ENCODE results near the gene ADGRL1.

The ADGRL1 gene

DNA sequence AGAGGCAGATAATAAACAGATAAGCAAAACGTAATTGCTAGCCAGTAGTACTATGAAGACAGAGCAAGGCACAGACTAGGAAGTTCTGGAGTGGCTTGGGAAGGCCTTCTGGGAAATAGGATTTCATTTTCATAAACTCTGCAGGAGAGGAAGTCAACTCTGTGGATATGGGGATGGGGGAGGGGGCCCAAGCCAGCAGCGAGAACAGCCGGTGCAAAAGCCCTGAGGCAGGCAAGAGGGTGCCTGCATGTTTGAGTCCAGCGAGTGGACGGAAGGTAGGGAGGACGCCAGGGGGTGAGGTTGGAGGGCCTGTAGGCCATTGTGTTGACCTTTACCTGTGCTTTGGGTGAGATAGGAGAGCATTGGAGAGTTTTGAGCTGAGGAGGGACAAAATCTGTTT is 60.6 kb downstream of the ADGRL1 start:
- no peak for DNase-seq

DNA sequence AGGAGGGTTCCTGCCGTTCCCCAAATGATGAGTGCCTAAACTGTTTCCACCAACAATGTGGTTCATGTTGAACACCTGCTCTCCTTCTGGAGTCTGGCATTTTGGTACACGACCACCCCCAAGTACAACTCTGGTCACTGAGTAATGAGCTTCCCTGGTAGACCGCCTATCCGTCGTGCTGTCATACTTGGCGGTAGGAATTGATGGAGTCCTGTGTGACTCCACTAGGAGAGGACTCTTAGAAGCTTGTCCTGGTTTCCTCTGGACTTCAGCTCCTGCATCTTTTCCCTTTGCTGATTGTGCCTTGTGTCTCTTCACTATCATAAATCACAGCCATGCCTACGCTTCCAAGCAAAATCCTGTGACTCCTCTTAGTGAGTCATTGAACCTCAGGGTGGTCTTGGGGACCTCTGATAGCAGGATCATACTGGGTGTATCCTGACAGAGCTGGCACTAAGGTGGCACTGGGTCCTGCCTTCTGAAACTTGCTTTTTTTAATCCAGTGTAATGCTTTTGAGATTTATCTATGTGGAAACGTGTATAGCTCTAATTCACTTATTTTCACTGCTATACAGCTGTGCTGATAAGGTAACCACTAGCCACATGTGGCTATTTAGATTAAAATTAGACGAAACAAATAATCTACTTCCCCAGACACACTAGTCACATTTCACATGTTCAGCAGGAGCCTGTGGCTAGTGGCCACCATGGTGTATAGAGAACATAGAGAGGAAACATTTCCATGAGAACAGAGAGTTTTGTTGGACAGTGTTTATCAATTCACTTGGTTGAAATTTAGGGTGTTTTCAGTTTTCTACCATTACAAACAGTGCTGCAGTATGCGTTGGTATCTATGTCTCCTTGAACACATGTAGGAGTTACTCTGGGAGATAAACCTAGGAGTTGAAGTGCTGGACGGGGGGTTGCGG is 63.4 kb downstream of the ADGRL1 start:
- DNase-seq: no peak

GRCh38 chr19:14141041-14141440 is 64.9 kb downstream of the ADGRL1 start:
- DNase-seq: no peak

GRCh38 chr19:14139944-14140343 is 66.0 kb downstream of the ADGRL1 start:
- no peak for DNase-seq

DNA sequence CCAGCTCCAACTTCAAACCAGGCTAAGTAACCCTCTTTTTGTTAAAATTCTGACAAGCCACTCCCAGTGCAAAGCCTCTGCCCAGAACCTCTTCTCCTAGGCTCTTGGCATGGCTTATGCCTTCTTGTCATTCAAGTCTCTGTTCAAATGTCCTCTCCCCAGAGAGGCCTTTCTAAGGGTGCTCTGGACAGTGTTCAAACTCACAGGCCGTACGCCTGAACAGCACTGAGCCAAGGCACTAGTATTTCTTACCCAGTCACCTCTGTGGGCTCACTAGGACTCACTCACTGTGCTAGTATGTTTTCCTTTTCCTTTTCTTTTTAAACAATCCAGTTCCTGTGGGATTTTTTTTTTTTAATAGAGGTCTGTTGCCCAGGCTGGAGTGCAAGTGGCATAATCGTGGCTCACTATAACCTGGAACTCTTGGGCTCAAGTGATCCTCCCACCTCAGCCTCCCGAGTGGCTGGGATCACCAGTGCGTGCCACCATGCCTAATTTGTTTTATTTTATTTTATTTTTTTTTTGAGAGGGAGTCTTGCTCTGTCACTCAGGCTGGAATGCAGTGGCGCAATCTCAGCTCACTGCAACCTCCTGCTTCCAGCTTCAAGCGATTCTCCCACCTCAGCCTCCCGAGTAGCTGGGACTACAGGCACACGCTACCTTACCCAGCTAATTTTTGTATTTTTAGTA is 67.2 kb downstream of the ADGRL1 start:
- peak in 21 of 58 donors; percentile 12 to 76 (median 30) for DNase-seq

DNA sequence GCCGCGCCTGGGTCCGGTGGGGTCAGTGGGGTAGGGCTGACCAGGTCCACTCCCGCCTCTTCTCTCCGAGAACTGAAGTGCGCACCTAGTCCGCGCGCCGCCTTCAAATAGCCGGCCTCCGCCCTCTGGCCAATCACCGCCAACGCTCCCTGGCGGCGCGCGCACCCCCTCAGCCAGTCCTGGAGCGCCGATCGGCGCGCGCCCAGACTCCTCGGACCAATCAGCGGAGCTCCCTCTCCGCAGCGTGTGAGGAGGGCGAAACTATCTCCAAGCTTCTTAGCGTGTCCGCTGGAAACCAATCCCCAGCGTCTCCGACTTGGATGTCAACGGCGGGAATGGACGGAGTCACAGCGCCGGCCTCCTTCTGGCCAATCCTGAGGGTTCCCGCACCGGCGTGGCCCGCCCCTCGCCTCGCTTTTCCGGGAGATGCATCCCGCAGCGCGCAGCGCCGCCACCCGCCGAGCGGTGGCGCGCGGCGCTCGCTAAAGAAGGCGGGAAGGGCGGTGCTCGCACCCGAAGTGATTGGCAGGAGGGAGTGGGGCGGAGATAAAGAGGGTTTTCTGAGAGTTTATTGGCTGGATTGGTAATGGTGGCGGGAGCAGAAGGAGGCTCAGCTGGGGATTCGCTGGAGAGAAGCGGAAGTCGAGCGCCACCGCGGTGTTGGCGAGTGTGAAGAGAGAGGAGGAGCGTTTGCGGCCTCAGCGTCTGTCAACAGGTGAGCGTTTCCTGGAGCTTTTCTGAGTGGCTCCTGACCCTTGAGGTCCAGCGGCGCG is 69.3 kb downstream of the ADGRL1 start, which contains the start of gene ASF1B:
ASF1B (minus strand) TSS at position 81 of the 773 bp plus-strand sequence. CDS start 133 bp downstream, outside the sequence.
- DNase-seq: peak; percentile 92 to 100 (median 99)

DNA sequence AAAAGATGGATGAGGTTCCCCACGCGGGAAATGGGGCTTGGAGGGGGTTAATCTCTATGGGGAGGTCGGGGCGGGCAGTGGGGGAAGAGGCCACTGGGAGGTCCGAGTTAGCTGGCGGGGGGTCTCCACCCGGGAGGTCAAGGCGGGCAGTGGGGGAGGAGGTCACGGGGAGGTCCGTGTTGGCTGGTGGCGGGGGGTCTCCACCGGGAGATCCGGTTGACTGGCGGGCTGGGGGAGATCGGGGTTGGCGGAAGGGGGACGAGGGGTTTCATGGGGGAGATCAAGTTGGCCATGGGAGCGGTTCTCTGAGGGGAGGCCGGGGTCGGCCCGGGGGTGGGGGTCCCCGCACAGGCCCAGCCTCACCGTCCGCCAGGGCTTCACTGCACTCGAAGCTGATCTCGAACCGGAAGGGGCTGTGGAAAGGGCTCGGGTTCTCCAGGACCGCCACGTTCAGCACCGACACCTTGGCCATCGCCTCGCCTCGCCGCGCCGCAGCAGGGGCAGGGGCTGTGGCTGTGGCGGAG is 69.9 kb downstream of the ADGRL1 start:
- no peak for DNase-seq

- no peak for DNase-seq
Measured at GRCh38 chr19:14135355-14135754, 70.6 kb downstream of the ADGRL1 start.

DNA sequence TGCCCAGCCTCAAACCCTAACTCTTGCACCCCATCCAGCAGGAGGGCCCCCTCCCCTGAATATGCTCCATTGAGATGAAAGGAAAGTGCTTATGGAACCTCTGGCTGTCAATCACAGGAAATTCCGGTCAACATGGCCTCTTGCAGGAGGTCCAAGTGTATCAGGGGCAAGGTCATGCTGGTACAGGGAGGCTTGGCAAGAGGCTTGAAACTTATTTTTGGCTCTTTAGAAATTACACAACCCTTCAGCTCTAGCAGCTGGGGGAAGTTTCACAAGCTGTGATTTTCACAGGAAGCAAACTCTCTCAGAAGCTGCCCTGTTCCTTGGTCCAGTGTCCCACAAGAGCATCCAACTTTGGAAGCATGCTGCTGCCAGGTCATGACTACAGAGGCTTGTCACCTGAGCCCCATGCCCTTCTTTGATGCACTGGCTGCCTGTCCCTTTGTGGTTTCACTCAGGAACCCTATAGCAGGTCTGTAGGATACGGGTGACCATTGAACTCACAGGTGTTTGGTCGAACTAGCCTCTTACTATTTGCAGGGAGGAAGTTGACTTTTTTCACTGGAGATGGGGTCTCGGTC is 78.0 kb downstream of the ADGRL1 start:
- peak in 2 of 58 donors; percentile 14 to 21 for DNase-seq

DNA sequence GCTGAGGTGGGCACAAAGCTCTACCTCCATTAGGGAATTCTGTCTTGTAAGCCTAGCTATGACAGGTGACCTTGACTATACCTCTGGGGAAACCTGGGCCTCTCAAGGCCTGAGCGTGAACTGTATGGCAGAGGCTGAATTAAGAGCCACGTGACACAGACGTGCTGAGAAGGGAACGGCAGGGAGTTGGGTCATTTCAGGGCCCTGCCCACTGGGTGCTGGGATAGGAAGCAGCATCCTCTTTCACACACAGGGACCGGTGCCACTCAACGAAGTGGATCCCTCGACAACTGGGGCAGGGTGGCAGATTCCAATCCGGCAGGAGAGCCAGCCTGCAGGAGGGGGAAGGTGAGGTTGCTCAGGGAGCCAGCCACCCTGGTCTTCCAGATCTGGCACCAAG is 78.8 kb downstream of the ADGRL1 start:
- no peak for DNase-seq

DNA sequence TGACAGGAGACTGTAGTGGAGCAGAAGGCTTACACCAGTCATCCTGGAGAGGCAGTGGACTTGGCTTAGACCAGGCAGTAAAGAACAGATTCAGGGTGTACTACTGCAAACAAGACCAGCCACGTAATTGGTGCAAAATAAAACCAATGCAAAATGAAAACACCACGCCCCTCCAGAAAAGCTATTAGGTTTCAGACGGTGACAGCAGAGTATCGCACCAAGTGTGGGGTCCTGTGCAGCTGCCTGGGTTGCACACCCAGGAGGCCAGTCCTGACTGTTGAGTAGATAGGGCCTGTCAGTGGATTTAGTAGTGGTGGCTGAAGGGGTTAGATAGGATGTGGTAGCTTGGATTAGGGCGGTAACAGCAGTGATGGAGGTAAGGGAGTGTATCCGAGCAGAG is 83.0 kb downstream of the ADGRL1 start:
- DNase-seq: no peak

GRCh38 chr19:14120497-14120780 is 85.5 kb downstream of the ADGRL1 start:
- no peak for DNase-seq

GRCh38 chr19:14119644-14120496 is 86.1 kb downstream of the ADGRL1 start:
- DNase-seq: no peak

GRCh38 chr19:14119146-14119545 is 86.8 kb downstream of the ADGRL1 start:
- no peak for DNase-seq

DNA sequence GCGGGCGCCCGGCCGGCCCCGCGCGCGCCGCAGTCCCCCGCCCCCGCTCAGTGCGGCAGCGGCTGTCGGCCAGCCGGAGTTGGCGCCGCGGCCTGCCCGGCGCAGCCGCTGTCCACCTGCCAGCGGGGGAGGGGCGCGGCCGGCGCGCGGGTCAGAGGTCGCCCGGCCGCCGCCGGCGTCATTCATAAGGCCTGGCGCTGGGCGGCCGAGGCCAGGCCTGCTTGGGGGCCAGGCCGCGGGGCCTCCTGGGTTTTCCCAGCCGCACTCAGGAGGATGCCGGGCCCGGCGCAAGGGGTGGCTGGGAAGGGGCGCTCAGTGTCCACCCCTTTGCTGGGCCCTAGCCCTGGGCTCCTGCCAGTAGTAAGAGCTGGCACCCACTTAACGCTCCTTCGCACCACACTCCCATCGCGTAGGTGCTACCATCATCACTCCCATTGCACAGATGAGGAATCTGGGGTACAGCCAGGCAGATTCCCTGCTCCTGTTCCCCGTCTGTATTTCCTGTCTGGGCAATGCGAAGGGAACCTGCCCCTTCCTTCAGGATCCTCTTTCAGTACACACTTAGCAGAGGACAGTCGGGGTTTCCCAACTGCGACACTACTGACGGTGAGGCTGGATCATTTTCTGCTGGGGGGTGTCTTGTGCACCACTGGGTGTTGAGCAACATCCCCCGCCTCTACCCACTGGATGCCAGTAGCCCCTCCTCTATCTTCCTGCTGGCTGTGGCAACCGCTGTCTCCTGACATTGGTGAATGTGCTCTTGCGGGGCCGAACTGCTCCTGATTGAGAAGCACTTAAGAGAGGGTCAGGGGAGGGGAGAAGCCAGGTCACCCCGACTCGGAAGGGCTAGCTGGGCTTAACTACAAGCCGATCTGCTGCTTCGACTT is 87.6 kb downstream of the ADGRL1 start:
- peak in 56 of 58 donors; percentile 55 to 90 (median 78) for DNase-seq

GRCh38 chr19:14117668-14118164 is 88.3 kb downstream of the ADGRL1 start, which contains the start of gene PRKACA:
Gene PRKACA, minus strand, starts transcription at chr19:14117762. Its CDS starts 215 bp downstream, at chr19:14117547.
- DNase-seq: peak; percentile 93 to 100 (median 99)

DNA sequence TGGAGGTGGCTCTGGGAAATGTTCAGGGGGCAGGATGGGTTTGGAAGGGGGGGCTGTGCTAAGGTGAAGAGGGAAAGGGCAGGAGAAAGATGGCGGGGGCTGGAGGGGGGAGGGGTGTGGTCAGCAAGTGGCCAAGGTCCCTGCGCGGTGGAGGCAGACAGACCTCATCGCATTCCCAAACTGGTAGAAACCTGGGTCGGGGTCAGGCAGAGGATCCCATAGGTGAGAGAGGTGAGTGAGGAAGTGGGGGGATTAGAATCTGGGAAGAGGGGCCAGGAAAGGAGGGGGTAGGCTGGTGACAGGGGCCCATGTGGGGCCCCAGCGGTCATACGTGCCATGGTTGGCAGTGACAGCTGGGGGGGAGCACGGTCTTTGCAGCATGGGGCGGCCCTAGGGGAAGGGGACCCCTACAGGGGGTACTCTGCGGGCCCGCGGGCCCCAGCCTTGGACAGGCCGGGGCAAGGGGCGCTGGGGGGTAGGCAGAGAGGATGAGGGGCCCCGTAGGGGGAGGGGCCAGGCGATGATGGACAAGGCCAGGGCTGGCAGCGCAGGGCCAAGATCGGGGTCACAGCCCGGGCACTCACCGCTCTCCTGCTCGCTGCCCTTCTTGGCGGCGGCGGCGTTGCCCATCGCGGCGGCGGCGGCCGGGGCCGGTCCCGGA is 88.9 kb downstream of the ADGRL1 start:
- peak in 26 of 58 donors; percentile 13 to 47 (median 36) for DNase-seq

DNA sequence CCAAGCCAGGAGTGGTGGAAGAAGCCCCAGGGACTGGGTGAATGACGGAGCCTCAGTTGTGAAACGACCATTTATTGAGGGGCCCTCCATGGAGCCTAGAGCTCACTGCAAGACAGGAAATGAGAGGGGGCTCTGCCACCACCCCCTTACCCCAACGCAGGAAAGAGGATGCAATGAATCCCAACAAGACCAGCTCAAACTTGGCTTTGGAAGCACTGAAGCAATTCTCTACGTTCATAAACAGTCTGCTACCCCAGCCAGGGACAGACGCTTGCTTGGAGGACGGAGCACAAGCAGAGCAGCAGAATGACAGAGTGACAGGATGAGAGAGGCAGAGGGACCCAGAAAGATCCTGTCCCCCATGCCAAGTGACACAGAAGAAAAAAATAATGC is 89.4 kb downstream of the ADGRL1 start:
- no peak for DNase-seq
